ENCODE measurements around the gene SMIM1.

Gene SMIM1

GRCh38 chr1:3783651-3784474 is 11.3 kb downstream of the SMIM1 start:
- DNase-seq (ENCODE audit: insufficient read length, low spot score) (no peak), FAIRE-seq (no peak)
- no peak for TF ChIP-seq POLR2A (IDR thresholded peaks at IDR 0.05; ENCODE audit: low read depth, low read length)

- FAIRE-seq (no peak), DNase-seq (ENCODE audit: insufficient read length, low spot score) (no peak)
- no peak for TF ChIP-seq POLR2A (IDR thresholded peaks at IDR 0.05; ENCODE audit: low read depth, low read length)
Measured at GRCh38 chr1:3785045-3785444, 12.5 kb downstream of the SMIM1 start.

GRCh38 chr1:3785456-3786157 is 13.1 kb downstream of the SMIM1 start:
- DNase-seq (ENCODE audit: insufficient read length, low spot score), result no peak
- FAIRE-seq, result no peak
- no peak for TF ChIP-seq POLR2A (IDR thresholded peaks at IDR 0.05; ENCODE audit: low read depth, low read length)

GRCh38 chr1:3786468-3787348 is 14.2 kb downstream of the SMIM1 start:
- DNase-seq (ENCODE audit: insufficient read length, low spot score), result no peak
- TF ChIP-seq POLR2A (IDR thresholded peaks at IDR 0.05; ENCODE audit: low read depth, low read length), result no peak
- FAIRE-seq, result no peak

GRCh38 chr1:3787349-3787715 is 14.8 kb downstream of the SMIM1 start:
- FAIRE-seq (no peak), DNase-seq (ENCODE audit: insufficient read length, low spot score) (no peak)
- no peak for TF ChIP-seq POLR2A (IDR thresholded peaks at IDR 0.05; ENCODE audit: low read depth, low read length)

- FAIRE-seq (no peak), DNase-seq (ENCODE audit: insufficient read length, low spot score) (no peak)
- no peak for TF ChIP-seq POLR2A (IDR thresholded peaks at IDR 0.05; ENCODE audit: low read depth, low read length)
Measured at GRCh38 chr1:3787745-3788605, 15.4 kb downstream of the SMIM1 start.

- no peak for TF ChIP-seq POLR2A (IDR thresholded peaks at IDR 0.05; ENCODE audit: low read depth, low read length)
- DNase-seq (ENCODE audit: insufficient read length, low spot score), result no peak
- no peak for FAIRE-seq
Measured at GRCh38 chr1:3788756-3789420, 16.3 kb downstream of the SMIM1 start.

- DNase-seq (ENCODE audit: insufficient read length, low spot score) (no peak), FAIRE-seq (no peak)
- no peak for TF ChIP-seq POLR2A (IDR thresholded peaks at IDR 0.05; ENCODE audit: low read depth, low read length)
Measured at GRCh38 chr1:3789421-3790300, 17.1 kb downstream of the SMIM1 start.

- TF ChIP-seq POLR2A (IDR thresholded peaks at IDR 0.05; ENCODE audit: low read depth, low read length), result no peak
- FAIRE-seq (no peak), DNase-seq (ENCODE audit: insufficient read length, low spot score) (no peak)
Measured at GRCh38 chr1:3790500-3790923, 18.0 kb downstream of the SMIM1 start.

GRCh38 chr1:3790952-3791351 is 18.4 kb downstream of the SMIM1 start:
- FAIRE-seq, result no peak
- no peak for TF ChIP-seq POLR2A (IDR thresholded peaks at IDR 0.05; ENCODE audit: low read depth, low read length)
- no peak for DNase-seq (ENCODE audit: insufficient read length, low spot score)

GRCh38 chr1:3795453-3796214 is 23.1 kb downstream of the SMIM1 start:
- FAIRE-seq, result no peak
- no peak for TF ChIP-seq POLR2A (IDR thresholded peaks at IDR 0.05; ENCODE audit: low read depth, low read length)
- no peak for DNase-seq (ENCODE audit: insufficient read length, low spot score)

Data from H54 (cell line).